ENCODE results near the gene ME3.
A peak's percentile ranks its signal among the peaks of the same experiment; 100 is the strongest.

ME3 gene

DNA sequence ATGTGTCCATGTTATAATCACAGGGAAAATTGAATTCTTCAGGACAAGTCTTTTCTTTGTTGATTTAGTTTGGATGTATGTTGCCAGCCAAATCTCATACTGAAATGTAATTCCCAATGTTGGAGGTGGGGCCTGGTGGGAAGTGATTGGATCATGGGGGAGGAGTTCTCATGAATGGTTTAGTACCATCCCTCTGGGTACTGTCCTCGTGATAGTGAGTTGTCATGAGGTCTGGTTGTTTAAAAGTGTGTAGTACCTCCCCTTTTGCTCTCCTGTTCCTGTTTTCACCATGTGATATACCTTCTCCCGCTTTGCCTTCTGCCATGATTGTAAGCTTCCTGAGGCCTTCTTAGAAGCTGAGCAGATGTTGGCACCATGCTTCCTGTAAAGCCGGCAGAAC lies 197.4 kb downstream of the ME3 start:
- no peak overlapping the region for H3K9ac ChIP-seq (ENCODE audit: low read depth, low read length, poor library complexity)
- H3K14ac ChIP-seq (ENCODE audit: low read length): no peak overlapping the region
- H2BK5ac ChIP-seq (ENCODE audit: low read length): no peak overlapping the region
- H3K79me1 ChIP-seq (ENCODE audit: low read depth, low read length): no peaks in the 10 kb centered on the region
- WGBS, 2 donors (ENCODE audit: extremely low coverage in 2 of 2, insufficient read length in 2 of 2, insufficient replicate concordance in 1 of 2): no CpG with 5 or more reads among the region's 3 CpGs
- H3K4me3 ChIP-seq (ENCODE audit: low read length in 2 of 2): no peak overlapping the region
- H3K9me3 ChIP-seq (replicated peaks in 1 of 2; ENCODE audit: control insufficient read depth in 2 of 2, insufficient read depth in 1 of 2, low read depth in 1 of 2, low read length in 2 of 2): peaks cover 0 to 10% of the 10 kb centered on the region in 2 donors
- H3K27me3 ChIP-seq (ENCODE audit: control insufficient read depth in 3 of 3, insufficient read depth in 3 of 3, low read depth in 1 of 3, low read length in 3 of 3): no peaks in the 10 kb centered on the region
- H3K23ac ChIP-seq (ENCODE audit: low read depth, low read length, poor library complexity): no peak overlapping the region
- no peak overlapping the region for H3K18ac ChIP-seq (ENCODE audit: low read length)
- H3K27ac ChIP-seq (replicated peaks; ENCODE audit: low read length): no peak overlapping the region
- H2AFZ ChIP-seq (ENCODE audit: low read length): no peak overlapping the region
- no peak for DNase-seq (ENCODE audit: low spot score)
- H2BK12ac ChIP-seq (ENCODE audit: low read length): no peak overlapping the region
- peaks cover 8 to 9% of the 10 kb centered on the region in 2 donors for H3K4me1 ChIP-seq (ENCODE audit: control insufficient read depth in 2 of 2, insufficient read depth in 1 of 2, low read depth in 1 of 2, low read length in 2 of 2)
- H4K91ac ChIP-seq (ENCODE audit: low read depth, low read length, poor library complexity): no peak overlapping the region
- H3K36me3 ChIP-seq (replicated peaks in 1 of 2; ENCODE audit: control insufficient read depth in 2 of 2, insufficient read depth in 2 of 2, low read length in 2 of 2): peaks cover 0 to 8% of the 10 kb centered on the region in 2 donors
- no peak overlapping the region for H2AK5ac ChIP-seq (ENCODE audit: low read depth, low read length)
- no peak overlapping the region for H3K4ac ChIP-seq (ENCODE audit: low read length)
- no peak overlapping the region for H2BK120ac ChIP-seq (ENCODE audit: low read depth, low read length)
- H2BK15ac ChIP-seq (ENCODE audit: low read length): no peak overlapping the region
- H3K4me2 ChIP-seq (ENCODE audit: insufficient read depth, low read length, poor library complexity, severe bottlenecking): no peak overlapping the region
- no peak overlapping the region for H4K8ac ChIP-seq (ENCODE audit: low read depth, low read length)

DNA sequence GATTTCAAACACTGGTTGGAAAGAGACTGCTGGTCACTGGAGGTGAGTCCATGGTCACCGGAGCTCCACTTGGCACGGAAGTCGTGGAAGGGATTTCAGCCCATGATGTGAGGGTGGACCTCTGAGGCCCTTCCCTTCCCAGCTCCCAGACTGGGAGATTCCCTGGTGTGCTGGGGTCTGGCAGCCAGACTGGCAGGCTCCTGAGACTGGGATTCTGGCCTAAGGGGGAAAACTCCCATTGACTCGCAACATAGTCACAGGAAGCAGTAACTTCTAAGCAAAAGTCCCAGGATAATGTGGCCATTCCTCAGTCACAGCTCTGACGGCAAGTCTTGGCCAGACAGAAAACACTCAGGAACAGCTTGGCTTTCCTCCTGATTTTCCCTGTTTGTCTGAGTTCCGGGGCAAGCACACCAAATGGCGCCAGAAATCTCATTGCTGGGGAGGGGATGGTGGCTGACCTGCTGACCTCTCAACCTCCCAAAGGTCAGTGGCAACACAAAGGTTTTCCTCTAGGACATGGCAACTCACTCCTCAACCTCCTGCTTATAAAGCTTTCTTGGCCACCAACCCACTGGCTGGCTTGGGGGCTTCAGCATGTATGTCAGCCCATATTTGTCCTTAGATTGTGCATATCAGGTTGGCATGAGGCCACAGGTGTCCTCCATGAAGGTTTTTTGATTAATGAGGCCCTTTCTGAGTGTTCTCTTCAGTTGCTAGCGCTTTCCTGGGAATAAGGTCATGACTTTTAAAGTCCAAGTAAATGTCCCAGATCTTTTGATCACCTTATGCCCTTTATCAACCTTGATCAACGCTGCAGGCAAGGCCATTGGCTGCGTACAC lies 198.2 kb downstream of the ME3 start:
- no CpG with 5 or more reads among the region's 10 CpGs for WGBS, 2 donors (ENCODE audit: extremely low coverage in 2 of 2, insufficient read length in 2 of 2, insufficient replicate concordance in 1 of 2)
- Histone ChIP-seq H4K8ac (ENCODE audit: low read depth, low read length) (no peak overlapping the region), H3K14ac (ENCODE audit: low read length) (no peak overlapping the region), H4K91ac (ENCODE audit: low read depth, low read length, poor library complexity) (no peak overlapping the region), H3K9me3 (replicated peaks in 1 of 2; ENCODE audit: control insufficient read depth in 2 of 2, insufficient read depth in 1 of 2, low read depth in 1 of 2, low read length in 2 of 2) (peaks cover 0 to 8% of the 10 kb centered on the region in 2 donors), H3K4ac (ENCODE audit: low read length) (no peak overlapping the region), H3K18ac (ENCODE audit: low read length) (no peak overlapping the region), H3K36me3 (replicated peaks in 1 of 2; ENCODE audit: control insufficient read depth in 2 of 2, insufficient read depth in 2 of 2, low read length in 2 of 2) (peaks cover 0 to 12% of the 10 kb centered on the region in 2 donors), H3K4me3 (ENCODE audit: low read length in 2 of 2) (no peak overlapping the region), H3K23ac (ENCODE audit: low read depth, low read length, poor library complexity) (no peak overlapping the region), H3K4me1 (ENCODE audit: control insufficient read depth in 2 of 2, insufficient read depth in 1 of 2, low read depth in 1 of 2, low read length in 2 of 2) (peaks cover 9% of the 10 kb centered on the region in 2 donors), H2BK5ac (ENCODE audit: low read length) (no peak overlapping the region), H3K9ac (ENCODE audit: low read depth, low read length, poor library complexity) (no peak overlapping the region), H2AFZ (ENCODE audit: low read length) (no peak overlapping the region), H2AK5ac (ENCODE audit: low read depth, low read length) (no peak overlapping the region), H3K27ac (replicated peaks; ENCODE audit: low read length) (no peak overlapping the region), H3K4me2 (ENCODE audit: insufficient read depth, low read length, poor library complexity, severe bottlenecking) (no peak overlapping the region), H2BK12ac (ENCODE audit: low read length) (no peak overlapping the region), H2BK120ac (ENCODE audit: low read depth, low read length) (no peak overlapping the region), H2BK15ac (ENCODE audit: low read length) (no peak overlapping the region), H3K79me1 (ENCODE audit: low read depth, low read length) (no peaks in the 10 kb centered on the region), H3K27me3 (ENCODE audit: control insufficient read depth in 3 of 3, insufficient read depth in 3 of 3, low read depth in 1 of 3, low read length in 3 of 3) (no peaks in the 10 kb centered on the region)
- DNase-seq (ENCODE audit: low spot score): no peak

DNA sequence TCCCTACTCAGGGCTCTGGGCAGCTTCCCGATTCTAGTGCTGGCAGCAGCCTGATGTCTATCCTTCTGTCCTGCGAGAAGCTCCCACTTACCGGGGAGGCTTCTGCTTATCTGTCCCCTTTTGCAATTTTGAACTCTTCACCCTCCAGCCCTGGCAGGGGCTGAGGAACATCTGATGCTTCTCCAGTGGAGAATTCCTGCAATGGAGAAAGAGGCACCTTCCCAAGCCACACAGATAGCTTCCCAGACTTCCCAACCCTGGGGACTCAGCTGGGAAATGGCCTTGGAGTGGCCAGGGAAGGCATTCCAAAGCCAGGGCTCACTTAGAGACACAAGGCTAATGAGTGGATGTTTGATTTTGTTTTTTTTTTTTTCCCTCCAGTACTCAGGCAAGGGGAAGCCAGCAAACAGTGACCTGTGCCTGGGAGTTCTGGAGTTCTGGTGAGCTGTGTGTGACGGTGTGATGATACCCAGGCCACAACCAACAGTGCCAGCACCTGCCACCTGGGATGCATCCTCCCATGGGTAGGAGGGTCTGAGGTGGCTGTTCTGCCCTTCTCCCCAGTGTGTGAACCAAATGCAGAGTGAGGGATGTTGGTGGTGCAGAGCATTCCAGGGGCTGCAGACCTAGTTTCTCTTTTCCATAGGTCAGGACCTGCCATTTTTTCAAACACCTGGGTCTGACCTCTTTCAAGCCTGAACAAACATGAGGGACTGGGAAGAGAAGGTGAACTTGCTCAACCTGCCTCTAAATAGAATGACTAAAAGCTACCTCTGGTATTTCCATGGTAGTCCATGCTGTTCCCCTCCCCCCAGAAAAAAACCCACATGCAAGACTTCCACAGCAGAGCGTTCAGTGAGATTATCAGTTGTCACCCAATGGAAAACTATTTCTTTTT lies 202.7 kb downstream of the ME3 start:
- H3K4me1 ChIP-seq (ENCODE audit: control insufficient read depth in 2 of 2, insufficient read depth in 1 of 2, low read depth in 1 of 2, low read length in 2 of 2): peaks cover 3 to 6% of the 10 kb centered on the region in 2 donors
- H3K27me3 ChIP-seq (ENCODE audit: control insufficient read depth in 3 of 3, insufficient read depth in 3 of 3, low read depth in 1 of 3, low read length in 3 of 3): no peaks in the 10 kb centered on the region
- no peak overlapping the region for H2AK5ac ChIP-seq (ENCODE audit: low read depth, low read length)
- no peak overlapping the region for H4K8ac ChIP-seq (ENCODE audit: low read depth, low read length)
- H2BK5ac ChIP-seq (ENCODE audit: low read length): no peak overlapping the region
- H3K4me3 ChIP-seq (ENCODE audit: low read length in 2 of 2): no peak overlapping the region
- H3K9me3 ChIP-seq (replicated peaks in 1 of 2; ENCODE audit: control insufficient read depth in 2 of 2, insufficient read depth in 1 of 2, low read depth in 1 of 2, low read length in 2 of 2): peaks cover 0 to 3% of the 10 kb centered on the region in 2 donors
- H3K4ac ChIP-seq (ENCODE audit: low read length): no peak overlapping the region
- H3K9ac ChIP-seq (ENCODE audit: low read depth, low read length, poor library complexity): no peak overlapping the region
- peak overlapping the region; percentile 41 for H2AFZ ChIP-seq (ENCODE audit: low read length)
- H3K23ac ChIP-seq (ENCODE audit: low read depth, low read length, poor library complexity): no peak overlapping the region
- no peak overlapping the region for H2BK12ac ChIP-seq (ENCODE audit: low read length)
- H2BK15ac ChIP-seq (ENCODE audit: low read length): no peak overlapping the region
- peak overlapping the region; percentile 38 for H3K18ac ChIP-seq (ENCODE audit: low read length)
- WGBS, 2 donors (ENCODE audit: extremely low coverage in 2 of 2, insufficient read length in 2 of 2, insufficient replicate concordance in 1 of 2): no CpG with 5 or more reads among the region's 5 CpGs
- no peak overlapping the region for H3K14ac ChIP-seq (ENCODE audit: low read length)
- no peak overlapping the region for H2BK120ac ChIP-seq (ENCODE audit: low read depth, low read length)
- H3K27ac ChIP-seq (replicated peaks; ENCODE audit: low read length): no peak overlapping the region
- H3K4me2 ChIP-seq (ENCODE audit: insufficient read depth, low read length, poor library complexity, severe bottlenecking): no peak overlapping the region
- no peak for DNase-seq (ENCODE audit: low spot score)
- H3K79me1 ChIP-seq (ENCODE audit: low read depth, low read length): no peaks in the 10 kb centered on the region
- peaks cover 0 to 17% of the 10 kb centered on the region in 2 donors for H3K36me3 ChIP-seq (replicated peaks in 1 of 2; ENCODE audit: control insufficient read depth in 2 of 2, insufficient read depth in 2 of 2, low read length in 2 of 2)
- H4K91ac ChIP-seq (ENCODE audit: low read depth, low read length, poor library complexity): no peak overlapping the region

DNA sequence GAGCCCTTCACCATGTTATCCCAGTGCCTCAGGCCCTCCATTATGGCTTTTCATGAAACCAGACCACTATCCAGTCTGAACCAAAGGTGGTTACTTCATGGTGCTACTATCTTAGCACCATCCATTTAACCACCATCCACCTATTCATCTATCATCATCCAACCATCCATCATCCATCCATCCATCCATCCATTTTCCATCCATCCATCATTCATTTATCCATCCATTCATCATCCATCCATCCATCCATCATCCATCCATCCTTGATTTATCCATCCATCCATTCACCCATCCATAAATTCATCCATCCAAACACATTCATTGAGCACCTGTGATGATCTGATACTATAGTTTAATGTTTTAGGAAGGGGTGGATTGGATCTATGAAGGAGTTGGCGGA lies 204.2 kb downstream of the ME3 start:
- Histone ChIP-seq H3K18ac (ENCODE audit: low read length) (no peak overlapping the region), H3K9me3 (replicated peaks in 1 of 2; ENCODE audit: control insufficient read depth in 2 of 2, insufficient read depth in 1 of 2, low read depth in 1 of 2, low read length in 2 of 2) (peaks cover 0 to 3% of the 10 kb centered on the region in 2 donors), H2AK5ac (ENCODE audit: low read depth, low read length) (no peak overlapping the region), H3K4me2 (ENCODE audit: insufficient read depth, low read length, poor library complexity, severe bottlenecking) (no peak overlapping the region), H3K23ac (ENCODE audit: low read depth, low read length, poor library complexity) (no peak overlapping the region), H3K4ac (ENCODE audit: low read length) (no peak overlapping the region), H3K9ac (ENCODE audit: low read depth, low read length, poor library complexity) (no peak overlapping the region), H2BK12ac (ENCODE audit: low read length) (no peak overlapping the region), H2BK120ac (ENCODE audit: low read depth, low read length) (no peak overlapping the region), H2AFZ (ENCODE audit: low read length) (no peak overlapping the region), H3K36me3 (replicated peaks in 1 of 2; ENCODE audit: control insufficient read depth in 2 of 2, insufficient read depth in 2 of 2, low read length in 2 of 2) (peaks cover 0 to 24% of the 10 kb centered on the region in 2 donors), H4K8ac (ENCODE audit: low read depth, low read length) (no peak overlapping the region), H4K91ac (ENCODE audit: low read depth, low read length, poor library complexity) (no peak overlapping the region), H3K14ac (ENCODE audit: low read length) (no peak overlapping the region), H3K27ac (replicated peaks; ENCODE audit: low read length) (no peak overlapping the region), H3K4me3 (ENCODE audit: low read length in 2 of 2) (peak overlapping the region in 1 of 2 donors; percentile 2), H2BK15ac (ENCODE audit: low read length) (no peak overlapping the region), H3K27me3 (ENCODE audit: control insufficient read depth in 3 of 3, insufficient read depth in 3 of 3, low read depth in 1 of 3, low read length in 3 of 3) (no peaks in the 10 kb centered on the region), H2BK5ac (ENCODE audit: low read length) (no peak overlapping the region), H3K4me1 (ENCODE audit: control insufficient read depth in 2 of 2, insufficient read depth in 1 of 2, low read depth in 1 of 2, low read length in 2 of 2) (peaks cover 0 to 4% of the 10 kb centered on the region in 2 donors), H3K79me1 (ENCODE audit: low read depth, low read length) (no peaks in the 10 kb centered on the region)
- no peak for DNase-seq (ENCODE audit: low spot score)
- no CpG with 5 or more reads among the region's 1 CpG for WGBS, 2 donors (ENCODE audit: extremely low coverage in 2 of 2, insufficient read length in 2 of 2, insufficient replicate concordance in 1 of 2)

Data from neuronal stem cell (in vitro differentiated cells).